Esophagus muscularis mucosa (tissue), 3 donors: Measurements from ENCODE around the gene ERCC3.

Source experiments
- POLR2A ChIP-seq: fragments of 450-650 bp; IDR thresholded peaks from one replicate; pipeline ENCODE4 v1.6.1; 2017; ENCODE audit warnings: antibody characterized with exemption, moderate library complexity, mild to moderate bottlenecking, low read depth
- TF ChIP-seq, protein P1 (sequence below), 3 experiments: fragments of 200-600 bp in 2 of 3; fragments of 450-650 bp in 1 of 3; sonication (generic) in 2 of 3; IDR thresholded peaks; one replicate each; pipeline ENCODE4 v1.5.1; 2017 to 2019; ENCODE audit warnings: antibody characterized with exemption in 3 of 3, mild to moderate bottlenecking in 2 of 3, moderate library complexity in 1 of 3

DNA sequence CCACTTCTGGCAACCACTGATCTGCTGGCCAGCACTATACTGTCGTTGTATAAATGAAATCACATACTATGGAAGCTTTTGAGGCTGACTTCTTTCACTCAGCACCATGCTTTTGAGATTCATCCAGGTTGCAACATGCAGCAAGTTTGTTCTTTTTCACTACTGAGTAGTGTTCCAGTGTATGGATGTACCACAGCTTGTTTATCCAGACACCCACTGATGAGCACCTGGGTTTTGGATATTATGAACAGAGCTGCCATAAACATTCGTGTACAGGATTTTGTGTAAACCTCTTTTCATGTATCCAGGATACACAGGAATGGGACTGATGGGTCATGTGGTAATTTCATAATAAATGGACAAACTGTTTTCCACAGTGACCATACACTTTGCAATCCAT, 10.7 kb downstream of the ERCC3 start:
- TF ChIP-seq POLR2A: no peak
- TF ChIP-seq, protein P1, sequence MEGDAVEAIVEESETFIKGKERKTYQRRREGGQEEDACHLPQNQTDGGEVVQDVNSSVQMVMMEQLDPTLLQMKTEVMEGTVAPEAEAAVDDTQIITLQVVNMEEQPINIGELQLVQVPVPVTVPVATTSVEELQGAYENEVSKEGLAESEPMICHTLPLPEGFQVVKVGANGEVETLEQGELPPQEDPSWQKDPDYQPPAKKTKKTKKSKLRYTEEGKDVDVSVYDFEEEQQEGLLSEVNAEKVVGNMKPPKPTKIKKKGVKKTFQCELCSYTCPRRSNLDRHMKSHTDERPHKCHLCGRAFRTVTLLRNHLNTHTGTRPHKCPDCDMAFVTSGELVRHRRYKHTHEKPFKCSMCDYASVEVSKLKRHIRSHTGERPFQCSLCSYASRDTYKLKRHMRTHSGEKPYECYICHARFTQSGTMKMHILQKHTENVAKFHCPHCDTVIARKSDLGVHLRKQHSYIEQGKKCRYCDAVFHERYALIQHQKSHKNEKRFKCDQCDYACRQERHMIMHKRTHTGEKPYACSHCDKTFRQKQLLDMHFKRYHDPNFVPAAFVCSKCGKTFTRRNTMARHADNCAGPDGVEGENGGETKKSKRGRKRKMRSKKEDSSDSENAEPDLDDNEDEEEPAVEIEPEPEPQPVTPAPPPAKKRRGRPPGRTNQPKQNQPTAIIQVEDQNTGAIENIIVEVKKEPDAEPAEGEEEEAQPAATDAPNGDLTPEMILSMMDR (IDR thresholded peaks at IDR 0.05): no peak
